GM12864 (cell line): Measurements from ENCODE around the gene SHE.

ENCODE experiments used
- DNase-seq: peaks from one replicate; pipeline ENCODE4 v3.0.0-alpha.2; 2011; ENCODE audit warnings: low read depth
- H3K4me3 ChIP-seq: 2 replicates; pipeline ENCODE4 v1.5.1; 2011; ENCODE audit warnings: mild to moderate bottlenecking, low read depth, low read length, control low read depth
- TF ChIP-seq, protein P1 (sequence below): IDR thresholded peaks from 2 replicates; pipeline ENCODE4 v1.5.1; 2011; ENCODE audit warnings: low read depth, mild to moderate bottlenecking, moderate library complexity, low read length, control low read depth, inconsistent platforms; ENCODE audit errors: missing control alignments

The SHE gene

GRCh38 chr1:154497026-154497806, 5.0 kb downstream of the SHE start:
- H3K4me3 ChIP-seq = no peak overlapping the region
- TF ChIP-seq, protein P1, sequence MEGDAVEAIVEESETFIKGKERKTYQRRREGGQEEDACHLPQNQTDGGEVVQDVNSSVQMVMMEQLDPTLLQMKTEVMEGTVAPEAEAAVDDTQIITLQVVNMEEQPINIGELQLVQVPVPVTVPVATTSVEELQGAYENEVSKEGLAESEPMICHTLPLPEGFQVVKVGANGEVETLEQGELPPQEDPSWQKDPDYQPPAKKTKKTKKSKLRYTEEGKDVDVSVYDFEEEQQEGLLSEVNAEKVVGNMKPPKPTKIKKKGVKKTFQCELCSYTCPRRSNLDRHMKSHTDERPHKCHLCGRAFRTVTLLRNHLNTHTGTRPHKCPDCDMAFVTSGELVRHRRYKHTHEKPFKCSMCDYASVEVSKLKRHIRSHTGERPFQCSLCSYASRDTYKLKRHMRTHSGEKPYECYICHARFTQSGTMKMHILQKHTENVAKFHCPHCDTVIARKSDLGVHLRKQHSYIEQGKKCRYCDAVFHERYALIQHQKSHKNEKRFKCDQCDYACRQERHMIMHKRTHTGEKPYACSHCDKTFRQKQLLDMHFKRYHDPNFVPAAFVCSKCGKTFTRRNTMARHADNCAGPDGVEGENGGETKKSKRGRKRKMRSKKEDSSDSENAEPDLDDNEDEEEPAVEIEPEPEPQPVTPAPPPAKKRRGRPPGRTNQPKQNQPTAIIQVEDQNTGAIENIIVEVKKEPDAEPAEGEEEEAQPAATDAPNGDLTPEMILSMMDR = no peak
- peak; percentile 29 for DNase-seq

- TF ChIP-seq, protein P1 = no peak
- no peak overlapping the region for H3K4me3 ChIP-seq
- DNase-seq = no peak
These were observed 5.8 kb downstream of the SHE start for GRCh38 chr1:154496383-154496782.

DNA sequence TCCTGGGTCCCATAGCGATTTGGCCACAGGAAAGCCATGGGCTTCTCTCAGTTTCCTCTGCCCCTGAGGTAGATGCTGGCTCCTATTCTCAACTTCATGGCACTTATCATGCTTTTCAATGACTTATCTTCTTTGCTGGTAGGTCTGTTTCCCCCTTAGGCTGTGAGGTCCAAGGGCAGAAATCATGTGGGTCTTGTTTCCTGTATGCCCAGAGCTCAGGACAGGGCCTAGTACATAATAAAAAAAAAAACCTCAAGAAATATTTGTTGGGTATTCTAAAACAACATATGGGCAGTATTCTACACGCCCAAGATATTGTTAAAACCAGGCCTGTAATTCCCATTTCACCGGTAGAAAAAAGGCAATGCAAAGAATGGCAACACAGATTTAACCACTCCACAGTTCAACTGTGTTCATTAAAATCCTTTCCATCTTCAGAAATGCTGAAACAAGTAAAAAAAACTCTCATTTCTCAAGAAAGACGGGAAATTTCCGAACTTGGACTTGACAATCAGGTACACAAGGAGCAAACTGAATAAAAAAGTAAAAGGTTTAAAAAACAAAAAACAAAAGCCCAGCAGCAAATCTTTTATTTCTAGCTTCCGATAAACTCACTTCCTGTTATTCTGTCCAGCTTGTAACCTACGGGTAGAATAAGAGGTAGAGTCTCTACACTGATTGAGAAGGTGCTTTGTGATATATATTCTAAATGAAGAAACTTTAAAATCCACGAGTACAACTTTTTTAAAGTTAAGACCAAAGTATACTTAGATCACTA, 6.5 kb downstream of the SHE start:
- DNase-seq = no peak
- TF ChIP-seq, protein P1 = no peak
- H3K4me3 ChIP-seq = no peak overlapping the region

DNA sequence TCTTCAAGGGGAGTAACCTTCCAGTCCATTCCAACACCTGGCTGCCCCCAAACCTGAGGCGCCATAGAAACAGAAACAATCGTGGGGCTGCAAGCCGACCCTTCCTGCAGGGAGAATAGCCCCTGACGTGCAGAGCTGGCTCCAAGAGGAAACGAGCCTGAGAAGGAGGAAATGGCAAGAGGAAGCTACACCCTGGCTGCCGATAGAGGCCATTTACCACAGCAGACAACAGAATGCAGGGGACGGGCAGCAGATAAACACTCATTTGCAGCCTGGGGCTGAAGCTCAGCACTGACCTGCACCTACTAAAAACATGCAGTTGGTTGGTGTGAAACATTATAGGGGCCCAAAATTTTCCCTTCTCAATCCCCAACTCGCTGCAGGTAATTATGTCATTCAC, 8.9 kb downstream of the SHE start:
- no peak overlapping the region for H3K4me3 ChIP-seq
- TF ChIP-seq, protein P1 = peak; percentile 8

DNA sequence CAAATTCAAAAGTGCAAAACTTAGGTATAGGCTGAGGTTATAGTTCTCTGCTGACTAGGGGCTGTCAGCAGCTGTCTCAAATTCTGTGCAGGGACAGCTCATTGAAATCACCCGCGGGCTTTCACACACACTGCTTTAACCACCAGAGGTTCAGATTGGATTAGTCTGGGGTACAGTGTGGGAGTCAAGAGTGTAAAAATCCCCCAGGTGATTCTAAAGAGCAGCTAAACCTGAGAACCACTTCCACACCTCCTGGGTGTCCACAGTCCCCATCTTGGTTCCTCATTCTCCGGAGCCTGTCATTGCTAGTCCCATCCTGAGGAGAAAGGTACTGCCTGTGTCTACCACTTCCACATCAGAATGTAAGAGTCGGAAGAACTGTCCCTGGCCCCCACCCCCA, 10.1 kb downstream of the SHE start:
- DNase-seq = peak; percentile 25
- TF ChIP-seq, protein P1 = no peak
- H3K4me3 ChIP-seq = no peak overlapping the region

More for the DNA sequence above, 8.9 kb downstream of the SHE start:
- DNase-seq = peak; percentile 34

DNA sequence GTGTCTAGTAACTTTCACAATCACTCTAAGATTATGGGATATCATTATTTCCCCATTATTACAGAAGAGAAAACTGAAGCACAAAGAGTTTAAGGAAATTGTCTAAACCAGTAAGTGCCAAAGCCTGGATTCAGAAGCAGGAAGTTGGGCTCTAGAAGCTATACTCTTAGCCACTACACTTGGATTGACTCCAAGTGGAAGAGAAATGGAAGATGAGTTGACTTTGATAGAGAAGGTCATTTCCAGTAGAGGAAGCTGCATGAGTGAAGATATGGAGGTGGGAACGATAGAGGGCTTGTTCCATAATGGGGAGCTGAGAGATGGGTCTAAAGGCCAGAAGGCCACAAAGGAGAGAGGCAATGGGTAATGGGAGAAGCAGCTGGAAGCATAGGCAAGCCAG, 11.9 kb downstream of the SHE start:
- TF ChIP-seq, protein P1 = no peak
- DNase-seq = no peak
- H3K4me3 ChIP-seq = no peak overlapping the region
